Left lung (tissue), 10 donors: ENCODE results near the gene ULK4. TPM values are rescaled to one million over a fixed set of nuclear protein-coding genes. Genes with fewer than 3 reads are reported as not detected.

Experiments
- ATAC-seq: fragments of 200-7000 bp; cut with Tn5 transposase; one replicate; pipeline ENCODE4 v1.9.1; 2020; ENCODE audit warnings: moderate library complexity
- DNase-seq, 4 donors: peaks; one replicate each; pipeline ENCODE4 v3.0.0-alpha.2; 2013 to 2020
- H3K27ac ChIP-seq, 2 donors: fragments of 200-600 bp; sonication (generic) in 1 of 2; one replicate each; pipeline versions ENCODE4 v1.5.0 to v1.8.0; 2020 to 2021
- H3K27me3 ChIP-seq, 2 donors: fragments of 200-600 bp; sonication (generic) in 1 of 2; one replicate each; pipeline versions ENCODE4 v1.5.0 to v1.8.0; 2020 to 2021
- H3K36me3 ChIP-seq, 2 donors: fragments of 200-600 bp; sonication (generic) in 1 of 2; one replicate each; pipeline versions ENCODE4 v1.5.0 to v1.8.0; 2020 to 2021
- H3K4me1 ChIP-seq, 2 donors: fragments of 200-600 bp; one replicate each; pipeline ENCODE4 v1.8.0; 2021
- H3K4me3 ChIP-seq, 2 donors: fragments of 200-600 bp; sonication (generic) in 1 of 2; one replicate each; pipeline versions ENCODE4 v1.5.0 to v1.8.0; 2020 to 2021; ENCODE audit warnings: mild to moderate bottlenecking in 1 of 2
- H3K9me3 ChIP-seq, 2 donors: fragments of 200-600 bp; sonication (generic) in 1 of 2; one replicate each; pipeline versions ENCODE4 v1.5.0 to v1.8.0; 2020 to 2021
- intact Hi-C, 2 donors: fragments of 100-400 bp; cut with DNase I; formaldehyde crosslinking; loops; one replicate each; pipeline versions ENCODE4 v1.11.2 to v1.14.2; 2022
- polyA plus RNA-seq, 6 donors: library from polyadenylated mRNA; unstranded; fragments of 120-200 nt; gene quantifications; one replicate each; pipeline ENCODE4 v1.2.1, GENCODE V29; 2013; ENCODE audit not compliant: insufficient read length in 6 of 6
- total RNA-seq, 2 donors: library from RNA; stranded (reverse); fragmentation: NEBNext Ultra II Directional; extraction: Animal tissue kit (Norgen Biotek cat#: 25700); gene quantifications; one replicate each; pipeline ENCODE4 v1.2.1, GENCODE V29; 2021
- TF ChIP-seq, protein P1 (sequence below), 2 donors: fragments of 200-600 bp; sonication (generic) in 1 of 2; IDR thresholded peaks; one replicate each; pipeline versions ENCODE4 v1.5.0 to v1.8.0; 2021; ENCODE audit warnings: antibody characterized with exemption in 2 of 2
- donor health status: DM: no; HTN: yes; CAD: no.
- donor health status: DM: no; HTN: no; CAD: no.

The ULK4 gene
- total and polyA plus RNA-seq, 8 donors, result 3.9 to 12.1 (median 5.6) TPM

DNA sequence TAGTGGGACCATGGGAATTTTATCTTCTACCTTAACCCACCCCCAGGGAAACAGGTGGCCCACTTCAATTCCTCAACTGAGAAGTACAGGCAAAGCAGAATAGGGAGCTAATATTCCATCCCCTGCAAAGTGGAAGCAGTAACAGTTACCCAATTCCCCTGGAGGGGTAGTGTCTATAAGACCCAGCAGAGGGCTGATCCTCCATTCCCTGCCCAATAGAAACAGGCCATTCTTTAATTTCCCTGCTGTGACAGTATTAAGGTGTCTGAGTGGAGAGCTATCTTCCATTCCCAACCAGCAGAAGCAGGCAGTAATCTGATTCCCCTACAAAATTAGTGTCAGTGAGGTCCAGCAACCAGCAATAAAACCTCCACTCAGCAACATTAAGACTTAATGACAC is 219.8 kb downstream of the ULK4 start:
- Histone ChIP-seq H3K4me3 (no peak overlapping the region), H3K4me1 (no peaks in the 10 kb centered on the region), H3K9me3 (no peaks in the 10 kb centered on the region), H3K27ac (no peak overlapping the region), H3K27me3 (no peaks in the 10 kb centered on the region), H3K36me3 (no peaks in the 10 kb centered on the region)
- ATAC-seq, result no peak
- DNase-seq, result no peak
- TF ChIP-seq, protein P1, sequence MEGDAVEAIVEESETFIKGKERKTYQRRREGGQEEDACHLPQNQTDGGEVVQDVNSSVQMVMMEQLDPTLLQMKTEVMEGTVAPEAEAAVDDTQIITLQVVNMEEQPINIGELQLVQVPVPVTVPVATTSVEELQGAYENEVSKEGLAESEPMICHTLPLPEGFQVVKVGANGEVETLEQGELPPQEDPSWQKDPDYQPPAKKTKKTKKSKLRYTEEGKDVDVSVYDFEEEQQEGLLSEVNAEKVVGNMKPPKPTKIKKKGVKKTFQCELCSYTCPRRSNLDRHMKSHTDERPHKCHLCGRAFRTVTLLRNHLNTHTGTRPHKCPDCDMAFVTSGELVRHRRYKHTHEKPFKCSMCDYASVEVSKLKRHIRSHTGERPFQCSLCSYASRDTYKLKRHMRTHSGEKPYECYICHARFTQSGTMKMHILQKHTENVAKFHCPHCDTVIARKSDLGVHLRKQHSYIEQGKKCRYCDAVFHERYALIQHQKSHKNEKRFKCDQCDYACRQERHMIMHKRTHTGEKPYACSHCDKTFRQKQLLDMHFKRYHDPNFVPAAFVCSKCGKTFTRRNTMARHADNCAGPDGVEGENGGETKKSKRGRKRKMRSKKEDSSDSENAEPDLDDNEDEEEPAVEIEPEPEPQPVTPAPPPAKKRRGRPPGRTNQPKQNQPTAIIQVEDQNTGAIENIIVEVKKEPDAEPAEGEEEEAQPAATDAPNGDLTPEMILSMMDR (IDR thresholded peaks at IDR 0.05), result no peak
- intact Hi-C loops, result no loop called here

- H3K9me3 ChIP-seq, result no peaks in the 10 kb centered on the region
- no peak overlapping the region for H3K4me3 ChIP-seq
- H3K27me3 ChIP-seq, result no peaks in the 10 kb centered on the region
- H3K4me1 ChIP-seq, result no peaks in the 10 kb centered on the region
- DNase-seq, result no peak
- intact Hi-C loops, result no loop called here
- TF ChIP-seq, protein P1 (IDR thresholded peaks at IDR 0.05), result no peak
- H3K27ac ChIP-seq, result no peak overlapping the region
- H3K36me3 ChIP-seq, result no peaks in the 10 kb centered on the region
- no peak for ATAC-seq
Observed at GRCh38 chr3:41740374-41740886, 221.5 kb downstream of the ULK4 start.

- no peaks in the 10 kb centered on the region for H3K27me3 ChIP-seq
- DNase-seq, result no peak
- no peaks in the 10 kb centered on the region for H3K4me1 ChIP-seq
- no peak for ATAC-seq
- peaks cover 0 to 8% of the 10 kb centered on the region in 2 donors for H3K9me3 ChIP-seq
- H3K27ac ChIP-seq, result no peak overlapping the region
- TF ChIP-seq, protein P1 (IDR thresholded peaks at IDR 0.05), result no peak
- no peaks in the 10 kb centered on the region for H3K36me3 ChIP-seq
- intact Hi-C loops, result no loop called here
- H3K4me3 ChIP-seq, result no peak overlapping the region
Observed at GRCh38 chr3:41726891-41727290, 235.0 kb downstream of the ULK4 start.

GRCh38 chr3:41717641-41718040 is 244.3 kb downstream of the ULK4 start:
- H3K9me3 ChIP-seq, result no peaks in the 10 kb centered on the region
- TF ChIP-seq, protein P1 (IDR thresholded peaks at IDR 0.05), result no peak
- no peaks in the 10 kb centered on the region for H3K27me3 ChIP-seq
- H3K4me3 ChIP-seq, result no peak overlapping the region
- no peak for DNase-seq
- intact Hi-C loops, result no loop called here
- ATAC-seq, result no peak
- H3K27ac ChIP-seq, result no peak overlapping the region
- H3K36me3 ChIP-seq, result no peaks in the 10 kb centered on the region
- H3K4me1 ChIP-seq, result no peaks in the 10 kb centered on the region

GRCh38 chr3:41716471-41716870 is 245.4 kb downstream of the ULK4 start:
- intact Hi-C loops, result no loop called here
- Histone ChIP-seq H3K36me3 (no peaks in the 10 kb centered on the region), H3K9me3 (no peaks in the 10 kb centered on the region), H3K4me3 (no peak overlapping the region), H3K27me3 (no peaks in the 10 kb centered on the region), H3K4me1 (no peaks in the 10 kb centered on the region), H3K27ac (no peak overlapping the region)
- TF ChIP-seq, protein P1 (IDR thresholded peaks at IDR 0.05), result peak in 1 of 2 donors; percentile 23
- no peak for ATAC-seq
- DNase-seq, result peak in 1 of 4 donors; percentile 30
